ENCODE results near the gene NAA60.
A peak's percentile ranks its signal among the peaks of the same experiment; 100 is the strongest.

NAA60 gene

DNA sequence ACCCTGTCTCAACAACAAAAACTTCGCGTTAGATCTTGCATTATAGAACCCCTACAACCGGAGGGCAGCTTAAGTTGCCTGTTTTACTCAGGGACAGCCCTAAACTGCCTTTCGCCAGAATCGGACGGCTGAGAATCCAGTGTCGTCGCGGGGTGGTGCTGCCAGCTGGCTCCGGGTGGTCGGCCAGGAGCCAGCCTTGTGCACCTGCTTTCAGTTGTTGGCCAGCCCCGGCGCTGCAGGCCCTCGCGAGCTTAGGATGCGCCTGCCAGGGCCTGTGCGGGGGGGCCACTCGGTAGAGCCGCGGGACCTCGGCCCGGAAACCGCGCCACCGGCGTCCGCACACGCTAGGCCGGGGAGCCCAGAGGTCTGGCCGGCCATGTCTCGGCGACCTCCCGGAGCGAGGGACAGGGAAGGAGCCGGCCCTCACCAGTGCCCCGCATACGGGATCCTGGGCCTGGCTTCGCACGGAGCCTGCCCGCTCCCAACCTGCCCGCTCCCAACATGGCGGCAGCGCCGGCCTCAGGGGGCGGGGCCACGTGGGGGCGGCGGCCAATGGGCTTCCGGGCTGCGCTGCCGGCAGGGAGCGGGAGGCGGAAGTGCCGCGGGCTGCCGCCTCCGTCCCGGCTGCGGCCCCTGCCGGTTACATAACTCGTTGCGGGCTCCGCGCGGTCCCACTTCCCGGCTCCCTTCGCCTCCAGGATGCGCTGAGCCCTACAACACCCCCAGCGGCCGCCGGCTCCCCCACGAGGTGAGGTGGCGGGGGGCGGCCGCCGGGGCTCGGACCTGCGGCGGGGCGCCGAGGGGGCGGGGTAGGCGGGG, 14.2 kb downstream of the NAA60 start:
- peak; percentile 70 for TF ChIP-seq POLR2AphosphoS5 (IDR thresholded peaks at IDR 0.05; ENCODE audit: low read depth, low read length)
- TF ChIP-seq FOXP2 (optimal IDR thresholded peaks at IDR 0.05; ENCODE audit: borderline replicate concordance, extremely low read depth, extremely low read length, insufficient read depth) = peak; percentile 41
- 0 out of 2 replicates have a peak, but pooled peaks have one; percentile 46 for TF ChIP-seq TAF1 (IDR thresholded peaks at IDR 0.05; ENCODE audit: borderline replicate concordance, insufficient read depth, low read length)
- TF ChIP-seq, protein P1, sequence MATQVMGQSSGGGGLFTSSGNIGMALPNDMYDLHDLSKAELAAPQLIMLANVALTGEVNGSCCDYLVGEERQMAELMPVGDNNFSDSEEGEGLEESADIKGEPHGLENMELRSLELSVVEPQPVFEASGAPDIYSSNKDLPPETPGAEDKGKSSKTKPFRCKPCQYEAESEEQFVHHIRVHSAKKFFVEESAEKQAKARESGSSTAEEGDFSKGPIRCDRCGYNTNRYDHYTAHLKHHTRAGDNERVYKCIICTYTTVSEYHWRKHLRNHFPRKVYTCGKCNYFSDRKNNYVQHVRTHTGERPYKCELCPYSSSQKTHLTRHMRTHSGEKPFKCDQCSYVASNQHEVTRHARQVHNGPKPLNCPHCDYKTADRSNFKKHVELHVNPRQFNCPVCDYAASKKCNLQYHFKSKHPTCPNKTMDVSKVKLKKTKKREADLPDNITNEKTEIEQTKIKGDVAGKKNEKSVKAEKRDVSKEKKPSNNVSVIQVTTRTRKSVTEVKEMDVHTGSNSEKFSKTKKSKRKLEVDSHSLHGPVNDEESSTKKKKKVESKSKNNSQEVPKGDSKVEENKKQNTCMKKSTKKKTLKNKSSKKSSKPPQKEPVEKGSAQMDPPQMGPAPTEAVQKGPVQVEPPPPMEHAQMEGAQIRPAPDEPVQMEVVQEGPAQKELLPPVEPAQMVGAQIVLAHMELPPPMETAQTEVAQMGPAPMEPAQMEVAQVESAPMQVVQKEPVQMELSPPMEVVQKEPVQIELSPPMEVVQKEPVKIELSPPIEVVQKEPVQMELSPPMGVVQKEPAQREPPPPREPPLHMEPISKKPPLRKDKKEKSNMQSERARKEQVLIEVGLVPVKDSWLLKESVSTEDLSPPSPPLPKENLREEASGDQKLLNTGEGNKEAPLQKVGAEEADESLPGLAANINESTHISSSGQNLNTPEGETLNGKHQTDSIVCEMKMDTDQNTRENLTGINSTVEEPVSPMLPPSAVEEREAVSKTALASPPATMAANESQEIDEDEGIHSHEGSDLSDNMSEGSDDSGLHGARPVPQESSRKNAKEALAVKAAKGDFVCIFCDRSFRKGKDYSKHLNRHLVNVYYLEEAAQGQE (IDR thresholded peaks at IDR 0.05; ENCODE audit: insufficient read depth in 1 of 2, low read depth in 2 of 2, low read length in 2 of 2) = no peak
- no peak for TF ChIP-seq SIN3A (IDR thresholded peaks at IDR 0.05; ENCODE audit: borderline replicate concordance, insufficient read depth, low read length)

DNA sequence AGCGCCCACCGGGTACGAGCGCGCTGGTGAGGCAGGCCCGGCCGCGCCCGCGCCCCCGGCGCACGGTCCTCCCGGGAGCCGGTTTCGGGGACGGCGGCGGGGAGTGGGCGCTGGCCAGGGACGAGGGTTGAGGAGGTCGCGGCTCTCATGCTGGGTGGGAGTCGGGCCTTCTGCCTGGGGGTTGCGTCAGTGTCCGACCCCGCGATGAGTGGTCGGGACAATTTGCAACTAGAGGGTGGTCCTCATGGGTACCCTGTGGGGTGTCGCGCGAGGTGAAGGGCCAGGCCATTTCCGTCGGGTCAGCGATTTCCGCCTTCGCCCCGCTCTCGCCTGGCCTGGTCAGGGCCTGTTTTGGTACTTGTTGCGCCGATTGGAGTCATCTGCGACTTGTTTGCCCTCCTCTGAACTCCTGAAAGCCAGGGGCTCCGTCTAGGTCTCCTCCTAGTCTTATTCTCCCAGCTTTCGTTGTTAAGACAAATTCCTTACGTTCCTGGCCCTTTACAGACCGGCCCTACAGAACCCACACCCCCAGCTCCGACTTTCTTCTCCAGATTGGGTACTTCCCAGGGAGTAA, 14.9 kb downstream of the NAA60 start:
- TF ChIP-seq POLR2AphosphoS5 (IDR thresholded peaks at IDR 0.05; ENCODE audit: low read depth, low read length) (no peak), FOXP2 (optimal IDR thresholded peaks at IDR 0.05; ENCODE audit: borderline replicate concordance, extremely low read depth, extremely low read length, insufficient read depth) (no peak), TAF1 (IDR thresholded peaks at IDR 0.05; ENCODE audit: borderline replicate concordance, insufficient read depth, low read length) (no peak), SIN3A (IDR thresholded peaks at IDR 0.05; ENCODE audit: borderline replicate concordance, insufficient read depth, low read length) (no peak)
- TF ChIP-seq, protein P1 (IDR thresholded peaks at IDR 0.05; ENCODE audit: insufficient read depth in 1 of 2, low read depth in 2 of 2, low read length in 2 of 2) = no peak

DNA sequence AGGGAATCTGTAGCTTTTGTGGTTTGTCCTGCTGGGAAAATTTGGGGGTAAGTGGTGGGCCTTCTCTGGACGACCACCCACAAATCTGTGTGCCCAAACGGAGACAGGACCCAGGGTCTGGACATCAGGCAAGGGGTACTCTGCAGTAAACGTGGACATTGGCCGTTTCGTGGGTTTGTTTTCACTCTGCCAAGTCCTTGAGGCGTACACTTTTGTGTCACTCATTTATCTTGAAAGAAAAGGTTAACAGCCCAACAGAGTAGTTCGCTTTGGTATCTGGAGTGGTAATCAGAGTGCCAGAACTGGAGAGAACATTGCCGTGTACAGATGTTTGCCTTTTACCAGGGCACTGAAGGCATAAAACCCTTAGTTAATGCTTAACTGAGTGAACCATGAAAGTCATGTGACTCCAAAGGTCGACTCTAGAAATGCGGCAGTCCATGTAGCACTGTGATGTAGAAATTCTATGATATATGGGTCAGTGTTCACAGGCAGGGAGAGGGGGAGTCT, 15.4 kb downstream of the NAA60 start:
- TF ChIP-seq FOXP2 (optimal IDR thresholded peaks at IDR 0.05; ENCODE audit: borderline replicate concordance, extremely low read depth, extremely low read length, insufficient read depth) = no peak
- no peak for TF ChIP-seq SIN3A (IDR thresholded peaks at IDR 0.05; ENCODE audit: borderline replicate concordance, insufficient read depth, low read length)
- TF ChIP-seq POLR2AphosphoS5 (IDR thresholded peaks at IDR 0.05; ENCODE audit: low read depth, low read length) = no peak
- TF ChIP-seq, protein P1 (IDR thresholded peaks at IDR 0.05; ENCODE audit: insufficient read depth in 1 of 2, low read depth in 2 of 2, low read length in 2 of 2) = no peak

DNA sequence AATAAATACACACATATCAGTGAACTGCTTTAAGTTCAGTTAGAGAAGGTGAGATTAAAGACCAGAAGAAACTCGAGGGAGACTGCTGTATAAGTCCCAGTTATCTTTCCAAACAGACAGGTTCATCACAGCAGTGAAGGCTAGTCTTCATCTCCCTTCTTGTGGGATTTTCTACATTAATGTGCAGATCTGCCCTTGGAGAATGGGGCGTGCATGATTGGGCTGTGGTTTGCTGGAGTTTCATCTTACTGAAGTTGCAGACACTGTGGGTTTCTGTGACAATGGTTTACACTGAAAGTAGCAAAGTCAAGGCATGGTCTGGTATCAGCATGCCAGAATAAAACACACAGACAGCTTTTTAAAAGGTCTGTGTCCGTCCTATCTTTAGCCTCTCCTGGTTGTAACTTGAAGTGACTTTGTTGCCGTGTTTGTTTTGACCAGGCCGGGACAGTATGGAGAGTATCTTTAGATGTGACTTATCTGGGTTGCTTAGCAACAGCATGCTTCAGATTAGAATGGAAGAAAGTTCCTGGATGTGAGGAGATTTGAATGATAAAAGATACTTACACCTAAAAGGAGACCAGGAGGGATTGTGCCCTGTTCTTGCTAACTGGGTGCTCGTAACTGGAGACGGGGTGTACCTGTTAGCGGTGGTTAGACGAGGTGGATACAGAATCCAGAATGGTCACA, 16.1 kb downstream of the NAA60 start:
- TF ChIP-seq POLR2AphosphoS5 (IDR thresholded peaks at IDR 0.05; ENCODE audit: low read depth, low read length) (0 out of 2 replicates have a peak, but pooled peaks have one; percentile 18), FOXP2 (optimal IDR thresholded peaks at IDR 0.05; ENCODE audit: borderline replicate concordance, extremely low read depth, extremely low read length, insufficient read depth) (no peak), TAF1 (IDR thresholded peaks at IDR 0.05; ENCODE audit: borderline replicate concordance, insufficient read depth, low read length) (no peak), SIN3A (IDR thresholded peaks at IDR 0.05; ENCODE audit: borderline replicate concordance, insufficient read depth, low read length) (no peak)
- TF ChIP-seq, protein P1 (IDR thresholded peaks at IDR 0.05; ENCODE audit: insufficient read depth in 1 of 2, low read depth in 2 of 2, low read length in 2 of 2) = no peak

All from PFSK-1 (cell line).